GM20000 (cell line): ENCODE measurements around the gene PALM.

Experiments
- DNase-seq: peaks from one replicate; pipeline ENCODE4 v3.0.0; 2012; ENCODE audit warnings: low spot score
- TF ChIP-seq, protein P1 (sequence below): IDR thresholded peaks from 2 replicates; pipeline ENCODE4 v1.5.1; 2012; ENCODE audit warnings: mild to moderate bottlenecking, control low read depth; ENCODE audit errors: extremely low read depth, missing control alignments

The PALM gene

GRCh38 chr19:756236-756635, 47.5 kb downstream of the PALM start:
- no peak for DNase-seq
- TF ChIP-seq, protein P1, sequence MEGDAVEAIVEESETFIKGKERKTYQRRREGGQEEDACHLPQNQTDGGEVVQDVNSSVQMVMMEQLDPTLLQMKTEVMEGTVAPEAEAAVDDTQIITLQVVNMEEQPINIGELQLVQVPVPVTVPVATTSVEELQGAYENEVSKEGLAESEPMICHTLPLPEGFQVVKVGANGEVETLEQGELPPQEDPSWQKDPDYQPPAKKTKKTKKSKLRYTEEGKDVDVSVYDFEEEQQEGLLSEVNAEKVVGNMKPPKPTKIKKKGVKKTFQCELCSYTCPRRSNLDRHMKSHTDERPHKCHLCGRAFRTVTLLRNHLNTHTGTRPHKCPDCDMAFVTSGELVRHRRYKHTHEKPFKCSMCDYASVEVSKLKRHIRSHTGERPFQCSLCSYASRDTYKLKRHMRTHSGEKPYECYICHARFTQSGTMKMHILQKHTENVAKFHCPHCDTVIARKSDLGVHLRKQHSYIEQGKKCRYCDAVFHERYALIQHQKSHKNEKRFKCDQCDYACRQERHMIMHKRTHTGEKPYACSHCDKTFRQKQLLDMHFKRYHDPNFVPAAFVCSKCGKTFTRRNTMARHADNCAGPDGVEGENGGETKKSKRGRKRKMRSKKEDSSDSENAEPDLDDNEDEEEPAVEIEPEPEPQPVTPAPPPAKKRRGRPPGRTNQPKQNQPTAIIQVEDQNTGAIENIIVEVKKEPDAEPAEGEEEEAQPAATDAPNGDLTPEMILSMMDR = no peak

DNA sequence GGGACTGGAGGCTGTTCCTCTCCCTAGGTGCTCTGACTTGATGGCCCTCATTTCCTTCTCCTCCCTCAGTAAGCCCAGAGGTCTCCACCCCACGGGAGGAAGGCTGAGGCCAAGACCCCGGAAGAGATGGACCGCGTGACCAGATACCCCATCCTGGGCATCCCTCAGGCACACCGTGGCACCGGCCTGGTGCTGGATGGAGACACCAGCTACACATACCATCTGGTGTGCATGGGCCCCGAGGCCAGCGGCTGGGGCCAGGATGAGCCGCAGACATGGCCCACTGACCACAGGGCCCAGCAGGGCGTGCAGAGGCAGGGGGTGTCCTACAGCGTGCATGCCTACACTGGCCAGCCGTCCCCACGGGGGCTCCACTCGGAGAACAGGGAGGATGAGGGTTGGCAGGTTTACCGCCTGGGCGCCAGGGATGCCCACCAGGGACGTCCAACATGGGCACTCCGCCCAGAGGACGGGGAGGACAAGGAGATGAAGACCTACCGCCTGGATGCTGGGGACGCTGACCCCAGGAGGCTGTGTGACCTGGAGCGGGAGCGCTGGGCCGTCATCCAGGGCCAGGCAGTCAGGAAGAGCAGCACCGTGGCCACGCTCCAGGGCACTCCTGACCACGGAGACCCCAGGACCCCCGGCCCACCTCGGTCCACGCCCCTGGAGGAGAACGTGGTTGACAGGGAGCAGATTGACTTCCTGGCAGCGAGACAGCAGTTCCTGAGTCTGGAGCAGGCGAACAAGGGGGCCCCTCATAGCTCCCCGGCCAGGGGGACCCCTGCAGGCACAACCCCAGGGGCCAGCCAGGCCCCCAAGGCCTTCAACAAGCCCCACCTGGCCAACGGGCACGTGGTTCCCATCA, 48.3 kb downstream of the PALM start:
- no peak for DNase-seq
- TF ChIP-seq, protein P1 = no peak

GRCh38 chr19:757811-758668, 49.3 kb downstream of the PALM start:
- DNase-seq = no peak
- TF ChIP-seq, protein P1 = no peak

DNA sequence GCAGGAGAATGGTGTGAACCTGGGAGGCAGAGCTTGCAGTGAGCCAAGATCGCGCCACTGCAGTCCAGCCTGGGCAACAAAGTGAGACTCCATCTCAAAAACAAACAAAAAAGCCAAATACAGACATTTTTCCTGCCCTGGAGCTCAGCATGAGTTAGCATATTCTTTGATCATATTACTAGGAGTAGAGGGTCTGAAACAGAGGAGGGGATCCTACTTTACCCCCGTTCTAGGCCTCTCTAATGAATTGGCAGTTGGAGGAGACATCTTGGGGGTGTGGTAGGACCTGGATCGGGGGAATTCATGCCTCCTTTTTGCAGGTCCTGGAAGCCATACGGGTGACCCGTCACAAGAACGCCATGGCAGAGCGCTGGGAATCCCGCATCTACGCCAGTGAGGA, 54.4 kb downstream of the PALM start:
- no peak for DNase-seq

GRCh38 chr19:763869-764268, 55.1 kb downstream of the PALM start:
- TF ChIP-seq, protein P1 = no peak
- no peak for DNase-seq

More for the DNA sequence above, 54.4 kb downstream of the PALM start:
- TF ChIP-seq, protein P1 = no peak

GRCh38 chr19:764301-764700, 55.6 kb downstream of the PALM start:
- no peak for DNase-seq
- TF ChIP-seq, protein P1 = no peak

- TF ChIP-seq, protein P1 = no peak
- DNase-seq = no peak
These were observed 56.5 kb downstream of the PALM start for GRCh38 chr19:765179-765738.
